Globus pallidus (tissue), 1 donor: ENCODE data around the gene ZNF280B.
"Not testable (repeated sequence)": the region's sequence is repeated elsewhere in the genome, so short reads cannot be mapped to it uniquely, and the experiment has no call there.

Source experiments
- DNase-seq: peaks from one replicate; pipeline ENCODE4 v3.0.0-alpha.2; 2015; ENCODE audit warnings: low spot score

ZNF280B gene

GRCh38 chr22:22534604-22535415 lies 26.3 kb upstream of the ZNF280B start:
- DNase-seq: no peak

GRCh38 chr22:22533863-22534262 lies 25.3 kb upstream of the ZNF280B start:
- no peak for DNase-seq

GRCh38 chr22:22533417-22533816 lies 24.9 kb upstream of the ZNF280B start:
- no peak for DNase-seq

- DNase-seq: not testable (repeated sequence)
Observed at GRCh38 chr22:22532547-22533071, 24.1 kb upstream of the ZNF280B start.

GRCh38 chr22:22531770-22532546 lies 23.4 kb upstream of the ZNF280B start:
- DNase-seq: no peak

- DNase-seq: no peak
Observed at GRCh38 chr22:22528780-22529179, 20.2 kb upstream of the ZNF280B start.

- DNase-seq: no peak
Observed at GRCh38 chr22:22527312-22527711, 18.8 kb upstream of the ZNF280B start.

- no peak for DNase-seq
Observed at GRCh38 chr22:22526125-22526912, 17.8 kb upstream of the ZNF280B start.

- DNase-seq: no peak
Observed at GRCh38 chr22:22523494-22523893, 15.0 kb upstream of the ZNF280B start.

- DNase-seq: no peak
Observed at GRCh38 chr22:22521631-22522030, 13.1 kb upstream of the ZNF280B start.

- no peak for DNase-seq
Observed at GRCh38 chr22:22520667-22521602, 12.4 kb upstream of the ZNF280B start.

- no peak for DNase-seq
Observed at GRCh38 chr22:22520020-22520656, 11.6 kb upstream of the ZNF280B start, which contains the start of gene ZNF280A. ZNF280A (minus strand) TSS chr22:22520270; CDS start chr22:22515630, 4,640 bp downstream.

GRCh38 chr22:22519591-22519990 lies 11.0 kb upstream of the ZNF280B start:
- DNase-seq: no peak

- no peak for DNase-seq
Observed at GRCh38 chr22:22516992-22517391, 8.4 kb upstream of the ZNF280B start.

GRCh38 chr22:22515890-22516289 lies 7.3 kb upstream of the ZNF280B start:
- DNase-seq: no peak

GRCh38 chr22:22514431-22514830 lies 5.9 kb upstream of the ZNF280B start:
- not testable (repeated sequence) for DNase-seq

GRCh38 chr22:22513619-22514018 lies 5.1 kb upstream of the ZNF280B start:
- DNase-seq: no peak

GRCh38 chr22:22512951-22513350 lies 4.4 kb upstream of the ZNF280B start:
- DNase-seq: no peak

GRCh38 chr22:22510833-22511232 lies 2.3 kb upstream of the ZNF280B start:
- not testable (repeated sequence) for DNase-seq

- not testable (repeated sequence) for DNase-seq
Observed at GRCh38 chr22:22509912-22510311, 1.4 kb upstream of the ZNF280B start.
